Heart right ventricle (tissue), 16 donors: ENCODE data around the gene ADGRG6. TPM values are rescaled to one million over a fixed set of nuclear protein-coding genes. Genes with fewer than 3 reads are reported as not detected.
A peak's percentile ranks its signal among the peaks of the same experiment; 100 is the strongest.

ENCODE experiments used
- ATAC-seq, 8 donors: fragments of 200-7000 bp; cut with Tn5 transposase; one replicate each; pipeline ENCODE4 v1.9.1; 2020; ENCODE audit warnings: mild to moderate bottlenecking in 8 of 8, moderate library complexity in 8 of 8, moderate number of reproducible peaks in 1 of 8
- DNase-seq, 2 donors: peaks; one replicate each; pipeline ENCODE4 v3.0.0-alpha.2; 2020
- H3K27ac ChIP-seq, 10 donors: fragments of 200-600 bp; sonication (generic) in 2 of 10; one replicate each; pipeline versions ENCODE4 v1.5.0 to v1.8.0; 2020 to 2022; ENCODE audit warnings: mild to moderate bottlenecking in 3 of 10
- H3K27me3 ChIP-seq, 7 donors: fragments of 200-600 bp; one replicate each; pipeline ENCODE4 v1.8.0; 2021 to 2022; ENCODE audit warnings: mild to moderate bottlenecking in 2 of 7
- H3K36me3 ChIP-seq, 9 donors: fragments of 200-600 bp; sonication (generic) in 1 of 9; one replicate each; pipeline versions ENCODE4 v1.5.0 to v1.8.0; 2020 to 2022; ENCODE audit warnings: mild to moderate bottlenecking in 2 of 9
- H3K4me1 ChIP-seq, 9 donors: fragments of 200-600 bp; sonication (generic) in 1 of 9; one replicate each; pipeline versions ENCODE4 v1.5.0 to v1.8.0; 2020 to 2022; ENCODE audit warnings: mild to moderate bottlenecking in 4 of 9
- H3K4me3 ChIP-seq, 10 donors: fragments of 200-600 bp; sonication (generic) in 2 of 10; one replicate each; pipeline versions ENCODE4 v1.5.0 to v1.8.0; 2020 to 2022; ENCODE audit warnings: mild to moderate bottlenecking in 7 of 10, moderate library complexity in 2 of 10
- H3K9me3 ChIP-seq, 11 donors: fragments of 200-600 bp in 10 of 11; sonication (generic) in 2 of 11; one replicate each; pipeline versions ENCODE4 v1.5.0 to v1.8.0; 2013 to 2022; ENCODE audit warnings: mild to moderate bottlenecking in 2 of 11, control low read depth in 1 of 11, moderate library complexity in 1 of 11
- CTCF ChIP-seq, 9 donors: fragments of 200-600 bp; sonication (generic) in 2 of 9; IDR thresholded peaks; one replicate each; pipeline versions ENCODE4 v1.5.0 to v1.8.0; 2021 to 2022; ENCODE audit warnings: antibody characterized with exemption in 9 of 9, mild to moderate bottlenecking in 5 of 9, moderate library complexity in 1 of 9
- WGBS, 2 donors: extraction: QIAGEN DNeasy Blood & Tissue Kit; methylation state at CpG; one replicate each; pipeline ENCODE4 v1.1.7; 2013; ENCODE audit warnings: inconsistent platforms in 1 of 2; 5-methylcytosine and 5-hydroxymethylcytosine counted together
- intact Hi-C, 10 donors: fragments of 100-400 bp; cut with DNase I; formaldehyde crosslinking; loops; one replicate each; pipeline versions ENCODE4 v1.11.1 to v1.14.2; 2022
- polyA plus RNA-seq, 2 donors: library from polyadenylated mRNA; stranded (reverse); fragments of 200-250 nt; gene quantifications; one replicate each; pipeline ENCODE4 v1.2.3, GENCODE V29; 2013
- total RNA-seq, 10 donors: library from RNA; stranded (reverse); fragmentation: NEBNext Ultra II Directional in 3 of 10; extraction: Animal tissue kit (Norgen Biotek cat#: 25700) in 3 of 10; gene quantifications; one replicate each; pipeline versions ENCODE4 v1.2.1 to v1.2.4, GENCODE V29; 2021 to 2023
- donor health status: Arrhythmogenic right ventricular cardiomyopathy.
- donor health status: ischemic (EF 13 %, LVEDD 7.1; RV severe dilation, severe dysfunction).
- donor health status: healthy with polysubstance abuse.
- donor health status: DM: no; HTN: yes; CAD: no.
- donor health status: DM: no; HTN: no; CAD: no.
- donor health status: ischemic (EF 25% LVEDD 6.9; RV normal size, moderate dysfunction).
- donor health status: ischemic (EF 25% LVEDD 5.7; RV mildly dilated, moderate dysfunction).
- donor health status: healthy.
- donor health status: DM: yes; HTN: yes; CAD: no.
- donor health status: Ischemic cardiomyopathy.
- donor health status: ischemic (EF 35%, LVEDD 5.7; RV mildly dilated, moderate dysfunction).
- donor health status: nonischemic (EF 11% LVEDD 7.7; RV severe dilation, severe dysfunction).
- donor health status: DM: yes; HTN: yes; CAD: no.
- donor health status: PGD.
- donor health status: ischemic (EF 29% LVEDD 5.4; RV normal size, mild dysfunction).
- donor health status: nonischemic (EF 23%, LVEDD 6.1; RV moderate dilation, normal function).

The ADGRG6 gene
- total and polyA plus RNA-seq, 12 donors, result 0.93 to 5.9 (median 3.1) TPM

- DNase-seq, result no peak
- H3K27ac ChIP-seq, result no peak overlapping the region
- no peak overlapping the region for H3K4me3 ChIP-seq
- no peaks in the 10 kb centered on the region for H3K9me3 ChIP-seq
- WGBS, 2 donors, result 90 to 98% methylated on average over 2 of the region's 2 CpGs
- H3K27me3 ChIP-seq, result no peaks in the 10 kb centered on the region
- intact Hi-C loops, result no loop called here
- no peak for ATAC-seq
- TF ChIP-seq CTCF (IDR thresholded peaks at IDR 0.05), result no peak
- H3K36me3 ChIP-seq, result no peaks in the 10 kb centered on the region
- H3K4me1 ChIP-seq, result no peaks in the 10 kb centered on the region
Observed at GRCh38 chr6:142333431-142333830, 31.6 kb downstream of the ADGRG6 start.

GRCh38 chr6:142334294-142334693 is 32.5 kb downstream of the ADGRG6 start:
- DNase-seq, result no peak
- H3K27me3 ChIP-seq, result no peaks in the 10 kb centered on the region
- peak in 1 of 8 donors; percentile 75 for ATAC-seq
- no peak overlapping the region for H3K27ac ChIP-seq
- no peak overlapping the region for H3K4me3 ChIP-seq
- intact Hi-C loops, result no loop called here
- 57 to 67% methylated on average over 2 of the region's 2 CpGs for WGBS, 2 donors
- H3K4me1 ChIP-seq, result no peaks in the 10 kb centered on the region
- no peaks in the 10 kb centered on the region for H3K36me3 ChIP-seq
- H3K9me3 ChIP-seq, result no peaks in the 10 kb centered on the region
- no peak for TF ChIP-seq CTCF (IDR thresholded peaks at IDR 0.05)

GRCh38 chr6:142335415-142335814 is 33.6 kb downstream of the ADGRG6 start:
- TF ChIP-seq CTCF (IDR thresholded peaks at IDR 0.05), result no peak
- Histone ChIP-seq H3K36me3 (no peaks in the 10 kb centered on the region), H3K27me3 (no peaks in the 10 kb centered on the region), H3K4me3 (no peak overlapping the region), H3K27ac (no peak overlapping the region), H3K9me3 (no peaks in the 10 kb centered on the region), H3K4me1 (no peaks in the 10 kb centered on the region)
- 82 to 85% methylated on average over 2 of the region's 2 CpGs for WGBS, 2 donors
- intact Hi-C loops, result no loop called here
- no peak for ATAC-seq
- DNase-seq, result no peak

GRCh38 chr6:142336183-142336582 is 34.4 kb downstream of the ADGRG6 start:
- no peak for TF ChIP-seq CTCF (IDR thresholded peaks at IDR 0.05)
- ATAC-seq, result no peak
- intact Hi-C loops, result no loop called here
- no peak for DNase-seq
- no peaks in the 10 kb centered on the region for H3K27me3 ChIP-seq
- no peaks in the 10 kb centered on the region for H3K9me3 ChIP-seq
- no peak overlapping the region for H3K4me3 ChIP-seq
- no peak overlapping the region for H3K27ac ChIP-seq
- no peaks in the 10 kb centered on the region for H3K4me1 ChIP-seq
- no peaks in the 10 kb centered on the region for H3K36me3 ChIP-seq

GRCh38 chr6:142336787-142337186 is 35.0 kb downstream of the ADGRG6 start:
- no peak for TF ChIP-seq CTCF (IDR thresholded peaks at IDR 0.05)
- no peaks in the 10 kb centered on the region for H3K36me3 ChIP-seq
- intact Hi-C loops, result no loop called here
- H3K4me1 ChIP-seq, result no peaks in the 10 kb centered on the region
- H3K27me3 ChIP-seq, result peaks cover 0 to 1% (median 0%) of the 10 kb centered on the region in 7 donors
- DNase-seq (no peak), ATAC-seq (no peak)
- no peak overlapping the region for H3K27ac ChIP-seq
- no peaks in the 10 kb centered on the region for H3K9me3 ChIP-seq
- H3K4me3 ChIP-seq, result no peak overlapping the region
- 76 to 80% methylated on average over 3 of the region's 3 CpGs for WGBS, 2 donors
